Measurements from ENCODE around the gene NPY4R2.
"Not testable (repeated sequence)": the region's sequence is repeated elsewhere in the genome, so short reads cannot be mapped to it uniquely, and the experiment has no call there.

GRCh38 chr10:47940821-47941220, 22.4 kb downstream of the NPY4R2 start:
- not testable (repeated sequence) for TF ChIP-seq CTCF, POLR2A (IDR thresholded peaks at IDR 0.05)

Data from Peyer's patch (tissue), 4 donors.